GM12878 (cell line): Measurements from ENCODE around the gene POMP.
A peak's percentile ranks its signal among the peaks of the same experiment; 100 is the strongest.

ENCODE experiments used
- ASH2L ChIP-seq: fragments of 300-600, 200-600 bp; sonication (generic); IDR thresholded peaks from 2 replicates; pipeline ENCODE4 v1.6.1; 2017; ENCODE audit warnings: low read depth, mild to moderate bottlenecking, borderline replicate concordance
- BCL11A ChIP-seq: IDR thresholded peaks from 2 replicates; pipeline ENCODE4 v1.6.1; 2011; ENCODE audit warnings: low read depth, low read length
- POLR2A ChIP-seq: IDR thresholded peaks from 2 replicates; pipeline ENCODE4 v1.6.1; 2011; ENCODE audit warnings: low read depth, mild to moderate bottlenecking, low read length
- POLR2AphosphoS5 ChIP-seq: IDR thresholded peaks from 2 replicates; pipeline ENCODE4 v1.6.1; 2011; ENCODE audit warnings: mild to moderate bottlenecking, low read length, inconsistent platforms
- SIX5 ChIP-seq: IDR thresholded peaks from 2 replicates; pipeline ENCODE4 v1.6.1; 2011; ENCODE audit warnings: mild to moderate bottlenecking, low read depth, low read length, moderate library complexity; ENCODE audit not compliant: severe bottlenecking
- SMC3 ChIP-seq: IDR thresholded peaks from 2 replicates; pipeline ENCODE4 v1.6.1; 2011; ENCODE audit warnings: low read length, improper control_type of control experiment, borderline replicate concordance
- STAT1 ChIP-seq: fragments of 450-650 bp; conservative IDR thresholded peaks from 2 replicates; pipeline ENCODE4 v1.6.1; 2014; ENCODE audit warnings: antibody characterized with exemption, mild to moderate bottlenecking
- ZNF274 ChIP-seq: IDR thresholded peaks from one replicate; pipeline ENCODE4 v1.8.0; 2011; ENCODE audit not compliant: insufficient read length, insufficient read depth
- ZSCAN29 ChIP-seq: fragments of 450-650 bp; IDR thresholded peaks from 2 replicates; pipeline ENCODE4 v1.6.1; 2017; ENCODE audit warnings: mild to moderate bottlenecking, moderate library complexity
- TF ChIP-seq, protein P1 (sequence below), 3 experiments: IDR thresholded peaks in 2 of 3; conservative IDR thresholded peaks in 1 of 3; 2 replicates each; pipeline ENCODE4 v1.5.1; 2011; ENCODE audit warnings: low read depth in 3 of 3, low read length in 3 of 3, mild to moderate bottlenecking in 3 of 3, control low read depth in 2 of 3, moderate library complexity in 2 of 3, inconsistent platforms in 1 of 3, mixed read lengths in 1 of 3; ENCODE audit not compliant: control insufficient read depth in 2 of 3, insufficient read depth in 1 of 3; ENCODE audit errors: extremely low read depth in 1 of 3

DNA sequence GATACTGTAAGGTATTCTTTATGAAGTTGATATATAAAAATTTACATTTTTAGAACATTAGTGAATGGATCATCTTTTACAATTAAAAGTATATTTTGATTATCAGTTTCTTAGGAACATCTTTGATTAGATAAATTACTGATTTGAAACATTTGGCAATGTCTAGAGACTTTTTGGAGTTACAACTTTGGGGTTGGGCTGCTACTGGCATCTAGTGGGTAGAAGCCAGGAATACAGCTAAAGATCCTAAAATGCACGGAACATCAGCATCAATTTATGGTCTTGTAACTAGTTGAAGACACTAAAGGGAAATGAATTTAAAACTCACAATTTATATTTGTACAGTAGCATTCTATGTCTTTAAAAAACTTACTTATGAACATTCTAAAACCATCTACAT is 19.9 kb downstream of the POMP start:
- TF ChIP-seq POLR2A (no peak), ZSCAN29 (no peak), POLR2AphosphoS5 (no peak), BCL11A (no peak), ASH2L (no peak), SIX5 (no peak), ZNF274 (no peak), SMC3 (no peak), STAT1 (no peak)
- TF ChIP-seq, protein P1, sequence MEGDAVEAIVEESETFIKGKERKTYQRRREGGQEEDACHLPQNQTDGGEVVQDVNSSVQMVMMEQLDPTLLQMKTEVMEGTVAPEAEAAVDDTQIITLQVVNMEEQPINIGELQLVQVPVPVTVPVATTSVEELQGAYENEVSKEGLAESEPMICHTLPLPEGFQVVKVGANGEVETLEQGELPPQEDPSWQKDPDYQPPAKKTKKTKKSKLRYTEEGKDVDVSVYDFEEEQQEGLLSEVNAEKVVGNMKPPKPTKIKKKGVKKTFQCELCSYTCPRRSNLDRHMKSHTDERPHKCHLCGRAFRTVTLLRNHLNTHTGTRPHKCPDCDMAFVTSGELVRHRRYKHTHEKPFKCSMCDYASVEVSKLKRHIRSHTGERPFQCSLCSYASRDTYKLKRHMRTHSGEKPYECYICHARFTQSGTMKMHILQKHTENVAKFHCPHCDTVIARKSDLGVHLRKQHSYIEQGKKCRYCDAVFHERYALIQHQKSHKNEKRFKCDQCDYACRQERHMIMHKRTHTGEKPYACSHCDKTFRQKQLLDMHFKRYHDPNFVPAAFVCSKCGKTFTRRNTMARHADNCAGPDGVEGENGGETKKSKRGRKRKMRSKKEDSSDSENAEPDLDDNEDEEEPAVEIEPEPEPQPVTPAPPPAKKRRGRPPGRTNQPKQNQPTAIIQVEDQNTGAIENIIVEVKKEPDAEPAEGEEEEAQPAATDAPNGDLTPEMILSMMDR (IDR thresholded peaks at IDR 0.05 in 2 of 3, conservative IDR thresholded peaks at IDR 0.05 in 1 of 3; ENCODE audit: control insufficient read depth in 2 of 3, extremely low read depth in 1 of 3, insufficient read depth in 1 of 3, low read depth in 3 of 3, low read length in 3 of 3), result peak in 1 of 3 experiments; percentile 30; a peak in 1 of 6 replicates
